ENCODE data around the gene KRTDAP.

The KRTDAP gene

GRCh38 chr19:35454663-35455062 lies 35.6 kb downstream of the KRTDAP start:
- DNase-seq (ENCODE audit: low read depth in 2 of 2) = no peak

- no peak for DNase-seq (ENCODE audit: low read depth in 2 of 2)
These were observed 38.7 kb downstream of the KRTDAP start for GRCh38 chr19:35451338-35452096.

- no peak for DNase-seq (ENCODE audit: low read depth in 2 of 2)
These were observed 40.8 kb downstream of the KRTDAP start for GRCh38 chr19:35449359-35450043.

GRCh38 chr19:35447606-35448469 lies 42.4 kb downstream of the KRTDAP start, which contains the start of gene FFAR2:
TSS of gene FFAR2 (plus strand) at chr19:35448257. CDS start at chr19:35449715, 1,458 bp downstream.
- no peak for DNase-seq (ENCODE audit: low read depth in 2 of 2)

- DNase-seq (ENCODE audit: low read depth in 2 of 2) = no peak
These were observed 44.3 kb downstream of the KRTDAP start for GRCh38 chr19:35445826-35446593.

- no peak for DNase-seq (ENCODE audit: low read depth in 2 of 2)
These were observed 45.5 kb downstream of the KRTDAP start for GRCh38 chr19:35444735-35445134.

GRCh38 chr19:35442091-35442490 lies 48.2 kb downstream of the KRTDAP start:
- no peak for DNase-seq (ENCODE audit: low read depth in 2 of 2)

GRCh38 chr19:35439921-35440320 lies 50.3 kb downstream of the KRTDAP start:
- no peak for DNase-seq (ENCODE audit: low read depth in 2 of 2)

- no peak for DNase-seq (ENCODE audit: low read depth in 2 of 2)
These were observed 51.7 kb downstream of the KRTDAP start for GRCh38 chr19:35438527-35438926.

GRCh38 chr19:35438096-35438495 lies 52.2 kb downstream of the KRTDAP start:
- no peak for DNase-seq (ENCODE audit: low read depth in 2 of 2)

- no peak for DNase-seq (ENCODE audit: low read depth in 2 of 2)
These were observed 52.8 kb downstream of the KRTDAP start for GRCh38 chr19:35437406-35437951.
